Measurements from ENCODE around the gene ING5. TPM values are rescaled to one million over a fixed set of nuclear protein-coding genes. Genes with fewer than 3 reads are reported as not detected.

Gene ING5
- total RNA-seq, 1 experiment from 2014 or later, result 39.8 TPM

DNA sequence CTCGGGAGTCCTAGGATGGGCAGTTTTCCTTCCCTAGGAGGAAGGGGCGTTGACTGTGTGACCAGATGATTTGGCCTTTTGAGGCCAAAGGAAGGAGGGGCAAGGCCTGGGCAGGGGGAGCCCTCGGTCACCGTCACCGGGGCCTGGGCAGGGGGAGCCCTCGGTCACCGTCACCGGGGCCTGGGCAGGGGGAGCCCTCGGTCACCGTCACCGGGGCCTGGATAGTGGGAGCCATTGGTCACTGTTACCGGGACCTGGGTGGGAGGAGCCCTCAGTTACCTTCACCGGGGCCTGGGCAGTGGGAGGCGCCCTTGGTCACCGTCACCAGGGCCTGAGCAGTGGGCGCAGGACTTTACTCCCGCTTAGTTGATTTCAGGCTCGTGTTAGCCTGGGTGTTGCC lies 49.9 kb downstream of the ING5 start:
- no peaks in the 10 kb centered on the region; the same call in 1 of the 2 replicates for H3K36me3 ChIP-seq (ENCODE audit: control insufficient read depth, insufficient read depth, low read length)
- BruUV-seq (replicated peaks), result no TSS peak

GRCh38 chr2:241752253-241752652 lies 50.4 kb downstream of the ING5 start:
- H3K9me3 ChIP-seq (ENCODE audit: control insufficient read depth, insufficient read depth, low read depth, low read length), result no peaks in the 10 kb centered on the region
- in situ Hi-C loops (cut with HindIII; ENCODE audit: low pct_unique_long_range_greater_than_20kb, low sequenced_read_pairs) (no loop called here), intact Hi-C loops (cut with micrococcal nuclease; ENCODE audit: unreplicated experiment) (no loop called here)
- ChIA-PET CTCF (no interaction called here), POLR2A (no interaction called here)
- BruUV-seq (replicated peaks), result no TSS peak
- TF ChIP-seq CTCF (IDR thresholded peaks at IDR 0.05) (no peak), REST (IDR thresholded peaks at IDR 0.05; ENCODE audit: insufficient read depth in 1 of 2, low read depth in 2 of 2, low read length in 1 of 2) (no peak), SIN3A (IDR thresholded peaks at IDR 0.05; ENCODE audit: borderline replicate concordance, insufficient read depth, low read depth, low read length) (no peak), TCF7L2 (IDR thresholded peaks at IDR 0.05; ENCODE audit: low read depth, low read length) (no peak), POLR2AphosphoS5 (IDR thresholded peaks at IDR 0.05; ENCODE audit: low read depth, low read length) (no peak)
- no peak overlapping the region for H3K27ac ChIP-seq (ENCODE audit: low read length)
- H3K27me3 ChIP-seq (ENCODE audit: control insufficient read depth, insufficient read depth, low read length), result no peaks in the 10 kb centered on the region
- no peaks in the 10 kb centered on the region for H3K4me1 ChIP-seq (ENCODE audit: control insufficient read depth, insufficient read depth, low read length)
- no peak overlapping the region for H3K4me3 ChIP-seq (ENCODE audit: low read depth in 2 of 2, low read length in 2 of 2)
- no peak for DNase-seq (ENCODE audit: low read depth, low spot score)
- no peaks in the 10 kb centered on the region; the same call in 1 of the 2 replicates for H3K36me3 ChIP-seq (ENCODE audit: control insufficient read depth, insufficient read depth, low read length)
- no peak for ATAC-seq

More for the DNA sequence above, 49.9 kb downstream of the ING5 start:
- ChIA-PET CTCF (no interaction called here), POLR2A (no interaction called here)
- Histone ChIP-seq H3K27me3 (ENCODE audit: control insufficient read depth, insufficient read depth, low read length) (no peaks in the 10 kb centered on the region), H3K27ac (ENCODE audit: low read length) (no peak overlapping the region), H3K9me3 (ENCODE audit: control insufficient read depth, insufficient read depth, low read depth, low read length) (no peaks in the 10 kb centered on the region), H3K4me1 (ENCODE audit: control insufficient read depth, insufficient read depth, low read length) (no peaks in the 10 kb centered on the region), H3K4me3 (ENCODE audit: low read depth in 2 of 2, low read length in 2 of 2) (no peak overlapping the region)
- ATAC-seq, result no peak
- TF ChIP-seq TCF7L2 (IDR thresholded peaks at IDR 0.05; ENCODE audit: low read depth, low read length), result no peak
- intact Hi-C loops (cut with micrococcal nuclease; ENCODE audit: unreplicated experiment) (no loop called here), in situ Hi-C loops (cut with HindIII; ENCODE audit: low pct_unique_long_range_greater_than_20kb, low sequenced_read_pairs) (no loop called here)
- DNase-seq (ENCODE audit: low read depth, low spot score), result no peak

DNA sequence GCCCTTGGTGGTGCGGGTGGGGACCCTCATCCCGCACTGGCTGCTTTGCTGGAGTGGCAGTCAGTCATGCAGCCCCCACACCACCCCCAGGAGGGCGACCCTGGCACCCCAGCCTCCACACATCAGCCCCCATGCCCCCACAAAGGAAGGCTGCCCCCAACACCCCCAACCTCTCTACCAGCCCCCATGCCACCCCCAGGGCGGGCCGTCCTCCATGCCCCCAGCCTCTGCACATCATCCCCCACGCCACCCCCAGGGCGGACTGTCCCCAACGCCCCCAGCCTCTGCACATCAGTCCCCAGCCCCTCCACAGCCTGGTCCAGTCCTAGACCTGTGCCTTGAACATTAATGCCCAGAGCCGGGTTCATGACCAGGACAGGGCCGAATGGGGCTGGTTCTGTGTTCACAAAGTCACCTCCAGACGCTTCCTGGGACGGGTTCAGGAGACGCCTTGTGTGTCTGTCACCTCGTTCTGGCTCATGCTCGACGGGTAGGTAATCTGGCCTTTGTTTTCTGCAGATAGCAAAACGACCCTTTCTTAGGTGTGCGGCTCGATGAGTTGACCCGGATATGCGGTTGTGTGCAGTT lies 50.9 kb downstream of the ING5 start:
- Histone ChIP-seq H3K4me3 (ENCODE audit: low read depth in 2 of 2, low read length in 2 of 2) (no peak overlapping the region), H3K4me1 (ENCODE audit: control insufficient read depth, insufficient read depth, low read length) (no peaks in the 10 kb centered on the region), H3K36me3 (ENCODE audit: control insufficient read depth, insufficient read depth, low read length) (no peaks in the 10 kb centered on the region; the same call in 1 of the 2 replicates), H3K27ac (ENCODE audit: low read length) (no peak overlapping the region), H3K27me3 (ENCODE audit: control insufficient read depth, insufficient read depth, low read length) (no peaks in the 10 kb centered on the region), H3K9me3 (ENCODE audit: control insufficient read depth, insufficient read depth, low read depth, low read length) (no peaks in the 10 kb centered on the region)
- intact Hi-C loops (cut with micrococcal nuclease; ENCODE audit: unreplicated experiment) (no loop called here), in situ Hi-C loops (cut with HindIII; ENCODE audit: low pct_unique_long_range_greater_than_20kb, low sequenced_read_pairs) (no loop called here)
- ATAC-seq (no peak), DNase-seq (ENCODE audit: low read depth, low spot score) (no peak)
- ChIA-PET CTCF (no interaction called here), POLR2A (no interaction called here)
- no peak for TF ChIP-seq TCF7L2 (IDR thresholded peaks at IDR 0.05; ENCODE audit: low read depth, low read length)
- no peak for TF ChIP-seq CTCF (IDR thresholded peaks at IDR 0.05)
- TF ChIP-seq POLR2AphosphoS5 (IDR thresholded peaks at IDR 0.05; ENCODE audit: low read depth, low read length), result no peak
- TF ChIP-seq SIN3A (IDR thresholded peaks at IDR 0.05; ENCODE audit: borderline replicate concordance, insufficient read depth, low read depth, low read length), result no peak
- TF ChIP-seq REST (IDR thresholded peaks at IDR 0.05; ENCODE audit: insufficient read depth in 1 of 2, low read depth in 2 of 2, low read length in 1 of 2), result no peak
- BruUV-seq (replicated peaks), result no TSS peak

Data from Panc1 (cell line).